Esophagus squamous epithelium (tissue), 4 donors: ENCODE measurements around the gene WNT9A.

ENCODE experiments used
- POLR2A ChIP-seq, 4 donors: fragments of 450-650 bp; IDR thresholded peaks; one replicate each; pipeline ENCODE4 v1.6.1; 2017; ENCODE audit warnings: antibody characterized with exemption in 4 of 4, mild to moderate bottlenecking in 4 of 4, moderate library complexity in 3 of 4
- TF ChIP-seq, protein P1 (sequence below), 6 experiments: fragments of 450-650 bp in 4 of 6; fragments of 200-600 bp in 2 of 6; sonication (generic) in 2 of 6; IDR thresholded peaks; one replicate each; pipeline ENCODE4 v1.5.1; 2016 to 2019; ENCODE audit warnings: antibody characterized with exemption in 6 of 6, mild to moderate bottlenecking in 4 of 6, moderate library complexity in 4 of 6

DNA sequence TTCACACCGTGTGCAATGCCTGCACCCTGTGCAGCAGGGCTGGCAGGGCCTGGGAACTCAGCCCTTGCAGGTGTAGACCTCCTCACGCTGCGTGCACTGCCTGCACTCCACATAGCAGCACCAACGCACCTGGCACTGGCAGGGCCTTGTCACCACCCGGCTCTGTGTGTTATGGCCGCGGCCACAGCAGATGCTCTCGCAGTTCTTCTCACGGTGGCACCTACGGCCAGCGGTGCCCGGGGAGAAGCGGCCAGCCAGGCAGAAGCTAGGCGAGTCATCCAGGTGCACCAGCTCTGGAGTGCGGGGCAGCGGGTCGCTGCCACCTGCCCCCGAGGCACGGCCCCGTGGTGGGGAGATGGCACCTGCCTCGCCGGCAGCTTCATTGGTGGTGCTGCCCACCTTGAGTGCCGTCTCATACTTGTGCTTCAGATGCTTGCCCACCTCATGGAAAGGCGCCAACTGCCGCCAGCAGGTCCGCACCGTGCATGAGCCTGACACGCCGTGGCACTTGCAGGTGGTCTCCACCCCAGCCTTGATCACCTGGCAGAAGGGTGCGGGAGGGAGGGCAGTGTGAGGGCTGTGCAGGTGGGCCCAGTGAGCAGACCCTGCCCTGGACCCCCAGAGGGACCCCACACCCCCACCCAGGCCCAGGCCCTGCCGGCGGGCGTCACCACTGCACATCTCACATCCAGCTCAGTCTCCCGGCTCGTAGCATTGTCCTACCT, 26.1 kb downstream of the WNT9A start:
- no peak for TF ChIP-seq POLR2A (IDR thresholded peaks at IDR 0.05)
- TF ChIP-seq, protein P1, sequence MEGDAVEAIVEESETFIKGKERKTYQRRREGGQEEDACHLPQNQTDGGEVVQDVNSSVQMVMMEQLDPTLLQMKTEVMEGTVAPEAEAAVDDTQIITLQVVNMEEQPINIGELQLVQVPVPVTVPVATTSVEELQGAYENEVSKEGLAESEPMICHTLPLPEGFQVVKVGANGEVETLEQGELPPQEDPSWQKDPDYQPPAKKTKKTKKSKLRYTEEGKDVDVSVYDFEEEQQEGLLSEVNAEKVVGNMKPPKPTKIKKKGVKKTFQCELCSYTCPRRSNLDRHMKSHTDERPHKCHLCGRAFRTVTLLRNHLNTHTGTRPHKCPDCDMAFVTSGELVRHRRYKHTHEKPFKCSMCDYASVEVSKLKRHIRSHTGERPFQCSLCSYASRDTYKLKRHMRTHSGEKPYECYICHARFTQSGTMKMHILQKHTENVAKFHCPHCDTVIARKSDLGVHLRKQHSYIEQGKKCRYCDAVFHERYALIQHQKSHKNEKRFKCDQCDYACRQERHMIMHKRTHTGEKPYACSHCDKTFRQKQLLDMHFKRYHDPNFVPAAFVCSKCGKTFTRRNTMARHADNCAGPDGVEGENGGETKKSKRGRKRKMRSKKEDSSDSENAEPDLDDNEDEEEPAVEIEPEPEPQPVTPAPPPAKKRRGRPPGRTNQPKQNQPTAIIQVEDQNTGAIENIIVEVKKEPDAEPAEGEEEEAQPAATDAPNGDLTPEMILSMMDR (IDR thresholded peaks at IDR 0.05), result no peak
